Endothelial cell of umbilical vein (primary cell): Measurements from ENCODE around the gene SYNPO. TPM values are rescaled to one million over a fixed set of nuclear protein-coding genes. Genes with fewer than 3 reads are reported as not detected.

ENCODE experiments used
- BruUV-seq: library from RNA; stranded (reverse); fragments of 400-500 nt; replicated peaks from 2 replicates; lab custom pipeline; 2021; lab: Mats Ljungman, UMichigan
- CTCF ChIA-PET: fragments of 300-600, 350-600 bp; sonication (Branson Sonifier 250); formaldehyde crosslinking; loops from one replicate; lab custom pipeline; 2021; ENCODE audit warnings: antibody characterized with exemption, inconsistent platforms; lab: Charles Lee
- POLR2A ChIA-PET: fragments of 300-600, 350-600 bp; sonication (Branson Sonifier 250); formaldehyde crosslinking; loops from one replicate; lab custom pipeline; 2021; ENCODE audit warnings: antibody characterized with exemption, inconsistent platforms; lab: Charles Lee
- DNase-seq: peaks from one replicate; pipeline ENCODE4 v3.0.0-alpha.2; 2011; ENCODE audit warnings: low read depth, low spot score
- FAIRE-seq: peaks from 2 replicates; lab custom pipeline; 2011; peaks lifted over from hg19 to GRCh38; lab: Jason Lieb, UNC
- H2AFZ ChIP-seq: 2 replicates; pipeline ENCODE4 v1.6.0; 2012; ENCODE audit warnings: low read depth, low read length, control low read depth, inconsistent platforms
- H3K27ac ChIP-seq: 2 replicates; pipeline ENCODE4 v1.5.1; 2011; ENCODE audit warnings: low read depth, mild to moderate bottlenecking, control low read depth, low read length, moderate library complexity; ENCODE audit not compliant: insufficient read depth
- H3K27me3 ChIP-seq, 2 experiments: 2 replicates each; pipeline versions ENCODE4 v1.6.0 to v1.6.1; 2011; ENCODE audit warnings: low read length in 2 of 2, mixed read lengths in 1 of 2; ENCODE audit not compliant: control insufficient read depth in 2 of 2, insufficient read depth in 2 of 2
- H3K36me3 ChIP-seq, 2 experiments: 2 replicates in 1 of 2; 3 replicates in 1 of 2; pipeline ENCODE4 v1.5.1; 2011; ENCODE audit warnings: low read length in 2 of 2, mild to moderate bottlenecking in 1 of 2, moderate library complexity in 1 of 2; ENCODE audit not compliant: control insufficient read depth in 2 of 2, insufficient read depth in 2 of 2; ENCODE audit errors: extremely low read depth in 1 of 2
- H3K4me1 ChIP-seq: 3 replicates; pipeline ENCODE4 v1.5.1; 2011; ENCODE audit warnings: mild to moderate bottlenecking, low read length; ENCODE audit not compliant: control insufficient read depth, insufficient read depth; ENCODE audit errors: extremely low read depth
- H3K4me2 ChIP-seq: 2 replicates; pipeline ENCODE4 v1.6.1; 2011; ENCODE audit warnings: low read length, control low read depth, mixed read lengths; ENCODE audit not compliant: insufficient read depth
- H3K4me3 ChIP-seq, 3 experiments: fragments of 200-600 bp in 1 of 3; sonication (generic), shearing (Covaris generic) in 1 of 3; replicated peaks in 1 of 3; 2 replicates each; pipeline ENCODE4 v1.5.1; 2011 to 2016; ENCODE audit warnings: control low read depth in 3 of 3, low read length in 3 of 3, mild to moderate bottlenecking in 2 of 3, inconsistent platforms in 1 of 3, low read depth in 1 of 3, moderate library complexity in 1 of 3; ENCODE audit not compliant: insufficient read depth in 1 of 3
- H3K79me2 ChIP-seq: 2 replicates; pipeline ENCODE4 v1.6.0; 2012; ENCODE audit warnings: low read length, inconsistent platforms; ENCODE audit not compliant: control insufficient read depth, insufficient read depth
- H3K9ac ChIP-seq: replicated peaks from 2 replicates; pipeline ENCODE3; 2011; ENCODE audit warnings: low read length, control low read depth; ENCODE audit not compliant: insufficient read depth; ENCODE audit errors: extremely low read depth
- H3K9me1 ChIP-seq: replicated peaks from 3 replicates; pipeline ENCODE4 v1.6.0; 2011; ENCODE audit warnings: mild to moderate bottlenecking, low read length; ENCODE audit not compliant: control insufficient read depth, insufficient read depth; ENCODE audit errors: extremely low read depth
- H3K9me3 ChIP-seq: replicated peaks from 2 replicates; pipeline ENCODE4 v1.5.1; 2012; ENCODE audit warnings: low read length, inconsistent platforms; ENCODE audit not compliant: control insufficient read depth, insufficient read depth
- H4K20me1 ChIP-seq: replicated peaks from 2 replicates; pipeline ENCODE3; 2011; ENCODE audit warnings: mild to moderate bottlenecking, low read length; ENCODE audit not compliant: control insufficient read depth, insufficient read depth; ENCODE audit errors: extremely low read depth
- CTCF ChIP-seq, 2 donors: IDR thresholded peaks; 1 replicate in 1 of 2; 2 replicates in 1 of 2; pipeline ENCODE4 v1.5.1; 2011; ENCODE audit warnings: low read length in 2 of 2, mild to moderate bottlenecking in 2 of 2, moderate library complexity in 2 of 2, control low read depth in 1 of 2, inconsistent platforms in 1 of 2, low read depth in 1 of 2; ENCODE audit not compliant: insufficient read depth in 1 of 2; ENCODE audit errors: extremely low read depth in 1 of 2
- EZH2 ChIP-seq: IDR thresholded peaks from 2 replicates; pipeline ENCODE4 v1.6.1; 2012; ENCODE audit warnings: borderline replicate concordance, low read depth, mild to moderate bottlenecking, moderate library complexity, low read length, inconsistent platforms; ENCODE audit not compliant: severe bottlenecking
- FOS ChIP-seq: IDR thresholded peaks from 2 replicates; pipeline ENCODE4 v1.6.1; 2011; ENCODE audit warnings: mild to moderate bottlenecking, low read length, moderate library complexity, borderline replicate concordance; ENCODE audit not compliant: insufficient read depth
- GATA2 ChIP-seq: IDR thresholded peaks from 2 replicates; pipeline ENCODE4 v1.7.0; 2011; ENCODE audit warnings: low read depth, mild to moderate bottlenecking, moderate library complexity, mixed read lengths, low read length; ENCODE audit not compliant: insufficient read length, insufficient read depth
- JUN ChIP-seq: IDR thresholded peaks from 2 replicates; pipeline ENCODE4 v1.6.1; 2011; ENCODE audit warnings: borderline replicate concordance, low read depth; ENCODE audit not compliant: insufficient read length, insufficient read depth
- MAX ChIP-seq: IDR thresholded peaks from 2 replicates; pipeline ENCODE4 v1.6.1; 2011; ENCODE audit not compliant: insufficient read depth, insufficient read length
- MYC ChIP-seq: IDR thresholded peaks from one replicate; pipeline ENCODE4 v1.6.1; 2011; ENCODE audit warnings: mild to moderate bottlenecking, low read depth, low read length
- POLR2A ChIP-seq: IDR thresholded peaks from 2 replicates; pipeline ENCODE4 v1.6.1; 2012; ENCODE audit warnings: low read depth, mild to moderate bottlenecking, control low read depth, low read length
- POLR2AphosphoS5 ChIP-seq: IDR thresholded peaks from 2 replicates; pipeline ENCODE4 v1.6.1; 2012; ENCODE audit warnings: low read depth, mild to moderate bottlenecking, control low read depth, low read length, moderate library complexity; ENCODE audit not compliant: insufficient read depth
- dilution Hi-C: fragments of 300-500 bp; cut with MboI; formaldehyde crosslinking; loops from one replicate; pipeline ENCODE4 v1.15.0; 2019; ENCODE audit warnings: low sequenced_read_pairs; ENCODE audit not compliant: extremely low pct_ligation_motif_present
- intact Hi-C: fragments of 100-400 bp; cut with micrococcal nuclease; formaldehyde crosslinking; loops from one replicate; pipeline ENCODE4 v1.10.0; 2022
- polyA plus RNA-seq, 4 experiments: library from polyadenylated mRNA; depleted of rRNA in 3 of 4; stranded (reverse) in 3 of 4; unstranded in 1 of 4; fragments of >200 nt; gene quantifications; 2 replicates each; pipeline versions ENCODE4 v1.2.1 to v1.2.3, GENCODE V29; 2011 to 2012; ENCODE audit warnings: missing spikeins in 1 of 4
- total RNA-seq: library from RNA; stranded (reverse); gene quantifications from 2 replicates; pipeline ENCODE4 v1.2.3, GENCODE V29; 2021

Gene SYNPO
- total and polyA plus RNA-seq, 2 donors (not counting 3 experiments of a cell fraction or from before 2014, with no cell fraction given) = 68.4 to 121 TPM

DNA sequence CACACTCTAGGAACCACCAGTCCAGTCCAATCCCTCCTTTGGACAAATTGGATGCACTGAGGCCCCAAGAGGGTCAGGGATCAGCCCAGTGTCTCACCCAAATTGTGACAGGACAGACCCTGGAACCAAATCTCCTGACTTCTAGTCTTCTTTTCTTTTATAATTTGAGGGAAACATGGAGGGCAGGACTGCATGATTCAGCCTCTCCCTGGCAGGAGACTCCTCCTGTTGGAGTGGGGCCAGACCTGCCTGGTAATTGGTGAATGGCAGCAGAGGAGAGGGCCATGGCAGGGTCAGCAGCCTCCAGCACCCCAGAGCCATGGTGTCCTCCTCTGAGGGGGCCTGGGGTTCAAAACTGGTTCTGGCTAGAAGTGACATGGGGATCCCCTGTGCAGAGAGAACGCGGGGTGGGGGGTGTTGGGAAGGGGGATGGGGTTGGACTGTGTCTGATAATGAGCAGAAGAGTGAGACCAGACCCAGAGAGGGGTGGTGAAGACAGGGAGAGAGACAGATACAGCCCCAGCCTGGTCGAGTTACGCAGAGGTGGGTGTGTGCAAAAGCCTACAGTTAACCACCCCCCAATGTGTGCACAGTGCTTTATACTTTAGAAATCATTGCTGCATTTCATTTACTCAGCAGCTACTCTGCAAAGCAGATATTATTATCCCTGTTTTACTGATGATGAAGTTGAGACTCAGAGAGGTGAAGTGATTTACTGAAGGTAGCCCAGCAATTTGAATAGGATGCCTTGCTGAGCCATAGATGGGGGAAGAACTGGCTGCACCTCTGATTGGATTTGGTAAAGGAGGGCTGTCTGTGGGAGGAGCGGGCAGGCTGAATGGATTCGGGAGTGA, 3.8 kb upstream of the SYNPO start:
- dilution Hi-C loops = no loop called here
- BruUV-seq = no TSS peak
- Histone ChIP-seq H3K27me3 (no peaks in the 10 kb centered on the region), H3K27ac (peak overlapping the region; percentile 98), H3K9me3 (no peaks in the 10 kb centered on the region), H3K79me2 (no peaks in the 10 kb centered on the region), H3K4me3 (no peak overlapping the region), H2AFZ (peak overlapping the region; percentile 55), H3K9me1 (no peaks in the 10 kb centered on the region), H3K9ac (peak overlapping the region; percentile 36), H3K4me2 (peak overlapping the region; percentile 18), H3K4me1 (peaks cover 60% of the 10 kb centered on the region), H3K36me3 (peaks cover 0 to 10% of the 10 kb centered on the region in 2 experiments), H4K20me1 (no peaks in the 10 kb centered on the region)
- TF ChIP-seq CTCF (IDR thresholded peaks at IDR 0.05; ENCODE audit: extremely low read depth in 1 of 2, insufficient read depth in 1 of 2, low read depth in 1 of 2, low read length in 2 of 2) (no peak), POLR2AphosphoS5 (no peak), EZH2 (no peak), MYC (no peak), MAX (no peak), GATA2 (no peak), FOS (peak; percentile 45), POLR2A (no peak), JUN (no peak)
- DNase-seq (peak; percentile 84), FAIRE-seq (peak; percentile 93)
- CTCF ChIA-PET = no interaction called here
- POLR2A ChIA-PET = no interaction called here
- intact Hi-C loops = loop anchor here (1.0 kb wide), 2 partner anchors 41 to 121 kb away; no protein-coding TSS in a partner anchor
